Tibial nerve (tissue), 4 donors: ENCODE data around the gene RRAS. TPM values are rescaled to one million over a fixed set of nuclear protein-coding genes. Genes with fewer than 3 reads are reported as not detected.
A peak's percentile ranks its signal among the peaks of the same experiment; 100 is the strongest.

Experiments
- DNase-seq, 2 donors: peaks; one replicate each; pipeline ENCODE4 v3.0.0-alpha.2; 2019; ENCODE audit warnings: low spot score in 2 of 2
- H3K27ac ChIP-seq, 4 donors: fragments of 200-600 bp; sonication (generic) in 3 of 4; one replicate each; pipeline ENCODE4 v1.5.1; 2017 to 2019; ENCODE audit warnings: mild to moderate bottlenecking in 1 of 4
- H3K27me3 ChIP-seq, 2 donors: fragments of 200-600 bp; sonication (generic) in 1 of 2; one replicate each; pipeline versions ENCODE4 v1.5.1 to v1.6.0; 2017 to 2019
- H3K36me3 ChIP-seq, 3 donors: fragments of 200-600 bp; sonication (generic); one replicate each; pipeline ENCODE4 v1.5.1; 2018 to 2019
- H3K4me1 ChIP-seq, 4 donors: fragments of 200-600 bp; sonication (generic) in 3 of 4; one replicate each; pipeline ENCODE4 v1.5.1; 2017 to 2019
- H3K4me3 ChIP-seq, 4 donors: fragments of 200-600 bp; sonication (generic) in 3 of 4; one replicate each; pipeline ENCODE4 v1.5.1; 2017 to 2019; ENCODE audit warnings: mild to moderate bottlenecking in 1 of 4, moderate library complexity in 1 of 4
- H3K9me3 ChIP-seq, 4 donors: fragments of 200-600 bp; sonication (generic) in 3 of 4; one replicate each; pipeline ENCODE4 v1.5.1; 2017 to 2019
- CTCF ChIP-seq, 5 experiments: fragments of 200-600 bp in 3 of 5; fragments of 450-650 bp in 2 of 5; sonication (generic) in 3 of 5; IDR thresholded peaks; one replicate each; pipeline ENCODE4 v1.5.1; 2016 to 2019; ENCODE audit warnings: antibody characterized with exemption in 5 of 5, mild to moderate bottlenecking in 3 of 5, moderate library complexity in 2 of 5
- EP300 ChIP-seq, 2 donors: sonication (generic); formaldehyde crosslinking; IDR thresholded peaks; one replicate each; pipeline ENCODE4 v1.6.1; 2017; ENCODE audit warnings: antibody characterized with exemption in 2 of 2, mild to moderate bottlenecking in 1 of 2
- POLR2A ChIP-seq, 2 donors: fragments of 450-650 bp; IDR thresholded peaks; one replicate each; pipeline ENCODE4 v1.6.1; 2017; ENCODE audit warnings: antibody characterized with exemption in 2 of 2, mild to moderate bottlenecking in 2 of 2, moderate library complexity in 2 of 2
- WGBS, 2 donors: methylation state at CpG; one replicate each; pipeline ENCODE4 v1.1.5; 2018; 5-methylcytosine and 5-hydroxymethylcytosine counted together
- small RNA-seq: library from RNA; depleted of rRNA; stranded (forward); fragments of <200 nt; gene quantifications from one replicate; pipeline ENCODE3, GENCODE V24; 2016
- total RNA-seq, 4 donors: library from RNA; depleted of rRNA; stranded (reverse); fragments of >200 nt; gene quantifications; one replicate each; pipeline ENCODE4 v1.1.0, GENCODE V29; 2016

RRAS gene
- total RNA-seq, 4 donors from 2014 or later = 81.6 to 190 (median 162) TPM

DNA sequence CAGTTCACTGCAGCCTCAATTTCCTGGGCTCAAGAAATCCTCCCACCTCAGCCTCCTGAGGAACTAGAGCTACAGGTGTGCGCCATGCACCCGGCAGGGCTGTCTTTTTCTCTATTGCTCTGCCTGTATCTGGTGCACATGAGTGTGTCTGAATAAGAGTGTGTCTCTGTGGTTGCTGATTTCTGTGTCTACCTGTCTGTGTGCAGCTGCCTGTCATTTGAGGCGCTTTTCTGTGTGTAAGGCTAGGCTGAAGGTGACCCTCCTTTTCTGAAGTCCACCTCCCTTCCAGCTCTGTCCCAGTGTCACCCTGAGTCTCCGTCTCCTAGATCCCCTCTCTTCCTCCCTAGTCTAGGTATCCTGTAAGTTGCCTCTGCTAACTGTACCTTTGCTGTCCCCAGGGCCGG, 50.4 kb downstream of the RRAS start:
- H3K4me3 ChIP-seq = peak overlapping the region in 2 of 4 donors; percentile 89 to 96
- peak overlapping the region; percentile 86 to 95 (median 92) for H3K27ac ChIP-seq
- TF ChIP-seq CTCF (IDR thresholded peaks at IDR 0.05) (no peak), EP300 (IDR thresholded peaks at IDR 0.05) (no peak), POLR2A (IDR thresholded peaks at IDR 0.05) (no peak)
- H3K36me3 ChIP-seq = peaks cover 0 to 6% (median under 1%) of the 10 kb centered on the region in 3 donors
- no peaks in the 10 kb centered on the region for H3K9me3 ChIP-seq
- H3K4me1 ChIP-seq = peaks cover 0 to 37% (median 11%) of the 10 kb centered on the region in 4 donors
- no peaks in the 10 kb centered on the region for H3K27me3 ChIP-seq
- DNase-seq = no peak
- 66 to 68% methylated on average over 5 of the region's 5 CpGs for WGBS, 2 donors

- H3K27ac ChIP-seq = no peak overlapping the region
- 71 to 75% methylated on average over 17 to 18 of the region's 18 CpGs for WGBS, 2 donors
- no peaks in the 10 kb centered on the region for H3K36me3 ChIP-seq
- H3K9me3 ChIP-seq = no peaks in the 10 kb centered on the region
- no peak for TF ChIP-seq POLR2A (IDR thresholded peaks at IDR 0.05)
- TF ChIP-seq CTCF (IDR thresholded peaks at IDR 0.05) = no peak
- TF ChIP-seq EP300 (IDR thresholded peaks at IDR 0.05) = no peak
- H3K27me3 ChIP-seq = no peaks in the 10 kb centered on the region
- peaks cover 0 to 28% (median 5%) of the 10 kb centered on the region in 4 donors for H3K4me1 ChIP-seq
- no peak for DNase-seq
- H3K4me3 ChIP-seq = no peak overlapping the region
Measured at GRCh38 chr19:49588365-49589122, 51.4 kb downstream of the RRAS start.

DNA sequence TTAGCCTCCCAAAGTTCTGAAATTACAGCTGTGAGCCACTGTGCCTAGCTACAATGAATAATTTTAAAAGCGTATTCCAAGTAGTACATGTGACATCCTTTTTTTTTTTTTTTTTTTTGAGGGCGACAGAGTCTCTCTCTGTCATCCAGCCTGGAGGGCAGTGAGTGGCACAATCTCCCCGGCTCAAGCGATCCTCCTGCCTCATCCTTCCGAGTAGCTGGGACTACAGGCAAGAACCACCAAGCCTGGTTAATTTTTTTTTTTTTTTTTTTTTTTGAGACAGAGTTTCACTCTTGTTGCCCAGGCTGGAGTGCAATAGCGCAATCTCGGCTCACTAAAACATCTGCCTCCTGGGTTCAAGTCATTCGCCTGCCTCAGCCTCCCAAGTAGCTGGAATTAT, 52.7 kb downstream of the RRAS start:
- DNase-seq = no peak
- Histone ChIP-seq H3K27me3 (no peaks in the 10 kb centered on the region), H3K27ac (no peak overlapping the region), H3K36me3 (no peaks in the 10 kb centered on the region), H3K9me3 (no peaks in the 10 kb centered on the region), H3K4me3 (no peak overlapping the region), H3K4me1 (peaks cover 0 to 15% (median 1%) of the 10 kb centered on the region in 4 donors)
- WGBS, 2 donors = 57 to 73% methylated on average over 8 of the region's 8 CpGs
- TF ChIP-seq EP300 (IDR thresholded peaks at IDR 0.05) (no peak), POLR2A (IDR thresholded peaks at IDR 0.05) (no peak), CTCF (IDR thresholded peaks at IDR 0.05) (no peak)

Small RNAs within 50 kb of the gene (small RNA-seq; reads per million reads assigned to genes)
- gene MIR5088 = not detected

Other genes starting within 250 kb of the RRAS start
- not detected for gene PTH2, start 216.7 kb downstream of the RRAS start, total RNA-seq
- not detected for gene GFY, start 214.8 kb downstream of the RRAS start, total RNA-seq
- 1 to 10 TPM; 2.4 to 7.1 (median 6.2) TPM for gene SLC17A7, start 198.6 kb downstream of the RRAS start, total RNA-seq
- 100 to 1,000 TPM in 3 of 4 donors, 10 to 100 TPM in 1; 85.0 to 128 (median 110) TPM for gene PIH1D1, start 188.3 kb downstream of the RRAS start, total RNA-seq
- 10 to 100 TPM; 33.9 to 70.5 (median 63.5) TPM for gene ALDH16A1, start 186.9 kb downstream of the RRAS start, total RNA-seq
- gene FLT3LG, start 165.9 kb downstream of the RRAS start, total RNA-seq = 10 to 100 TPM in 2 of 4 donors, 1 to 10 TPM in 2; 3.6 to 13.8 (median 8.4) TPM
- gene RPL13A, start 152.5 kb downstream of the RRAS start, total RNA-seq = 1,000 to 10,000 TPM; 3,111 to 3,948 (median 3,333) TPM
- 1,000 to 10,000 TPM; 3,554 to 5,283 (median 4,154) TPM for gene RPS11, start 143.7 kb downstream of the RRAS start, total RNA-seq
- gene FCGRT, start 127.5 kb downstream of the RRAS start, total RNA-seq = 100 to 1,000 TPM; 231 to 410 (median 298) TPM
- 100 to 1,000 TPM in 1 of 4 donors, 10 to 100 TPM in 3; 37.9 to 162 (median 49.9) TPM for gene RCN3, start 112.1 kb downstream of the RRAS start, total RNA-seq
- 10 to 100 TPM; 43.0 to 83.1 (median 71.9) TPM for gene NOSIP, start 59.6 kb downstream of the RRAS start, total RNA-seq
- gene PRRG2, start 58.8 kb downstream of the RRAS start, total RNA-seq = under 1 TPM in 3 of 4 donors, not detected in 1; 0.42 to 0.78 (median 0.44) TPM
- 10 to 100 TPM; 11.6 to 32.7 (median 18.1) TPM for gene PRR12, start 49.0 kb downstream of the RRAS start, total RNA-seq
- 10 to 100 TPM; 20.1 to 53.7 (median 31.1) TPM for gene SCAF1, start 2.1 kb upstream of the RRAS start, total RNA-seq
- gene IRF3, start 25.7 kb upstream of the RRAS start, total RNA-seq = 10 to 100 TPM; 41.4 to 85.2 (median 72.4) TPM
- gene BCL2L12, start 25.8 kb upstream of the RRAS start, total RNA-seq = 1 to 10 TPM; 4.7 to 6.8 (median 5.8) TPM
- gene PRMT1, start 37.1 kb upstream of the RRAS start, total RNA-seq = 100 to 1,000 TPM; 106 to 147 (median 132) TPM
- gene ADM5, start 49.5 kb upstream of the RRAS start, total RNA-seq = 1 to 10 TPM in 2 of 4 donors, not detected in 2; 1.5 to 4.3 TPM
- gene CPT1C, start 51.0 kb upstream of the RRAS start, total RNA-seq = 1 to 10 TPM in 3 of 4 donors, under 1 TPM in 1; 0.44 to 4.1 (median 2.2) TPM
- 1 to 10 TPM; 1.1 to 2.5 (median 1.6) TPM for gene TSKS, start 123.2 kb upstream of the RRAS start, total RNA-seq
- 100 to 1,000 TPM in 2 of 4 donors, 10 to 100 TPM in 2; 92.9 to 117 (median 104) TPM for gene AP2A1, start 126.9 kb upstream of the RRAS start, total RNA-seq
- gene FUZ, start 173.1 kb upstream of the RRAS start, total RNA-seq = 10 to 100 TPM; 19.0 to 31.7 (median 26.8) TPM
- 10 to 100 TPM; 26.2 to 54.0 (median 29.4) TPM for gene MED25, start 178.1 kb upstream of the RRAS start, total RNA-seq
- gene PTOV1, start 211.0 kb upstream of the RRAS start, total RNA-seq = 100 to 1,000 TPM in 2 of 4 donors, 10 to 100 TPM in 2; 75.6 to 113 (median 91.9) TPM
- 100 to 1,000 TPM in 1 of 4 donors, 10 to 100 TPM in 3; 52.7 to 158 (median 79.5) TPM for gene PNKP, start 227.4 kb upstream of the RRAS start, total RNA-seq
- gene AKT1S1, start 237.2 kb upstream of the RRAS start, total RNA-seq = 10 to 100 TPM; 20.6 to 27.4 (median 25.4) TPM
- gene TBC1D17, start 237.6 kb upstream of the RRAS start, total RNA-seq = 10 to 100 TPM; 47.7 to 56.5 (median 49.0) TPM